IMR-90 (cell line): Measurements from ENCODE around the gene KATNB1. TPM values are rescaled to one million over a fixed set of nuclear protein-coding genes. Genes with fewer than 3 reads are reported as not detected.

Source experiments
- POLR2A ChIP-seq: IDR thresholded peaks from 2 replicates; pipeline ENCODE4 v1.6.1; 2012; ENCODE audit warnings: mild to moderate bottlenecking, low read depth, low read length
- RFX5 ChIP-seq: IDR thresholded peaks from 2 replicates; pipeline ENCODE4 v1.8.0; 2012; ENCODE audit warnings: low read depth, mild to moderate bottlenecking, low read length, moderate library complexity
- SMC3 ChIP-seq: fragments of 150-350 bp; IDR thresholded peaks from 2 replicates; pipeline ENCODE4 v1.6.1; 2016; ENCODE audit warnings: low read depth, mild to moderate bottlenecking, antibody characterized with exemption, low read length, moderate library complexity
- polyA plus RNA-seq, 3 experiments: library from polyadenylated mRNA; depleted of rRNA; stranded (reverse); fragments of >200 nt; gene quantifications; 2 replicates each; pipeline ENCODE4 v1.2.3, GENCODE V29; 2012; ENCODE audit warnings: low replicate concordance in 1 of 3
- total RNA-seq: library from RNA; depleted of rRNA; stranded (reverse); fragments of >200 nt; gene quantifications from 2 replicates; pipeline ENCODE4 v1.2.3, GENCODE V29; 2012

KATNB1 gene
- total and polyA plus RNA-seq, 2 of the 4 experiments (the other 2 are of a cell fraction) = 10.9 to 23.5 TPM

DNA sequence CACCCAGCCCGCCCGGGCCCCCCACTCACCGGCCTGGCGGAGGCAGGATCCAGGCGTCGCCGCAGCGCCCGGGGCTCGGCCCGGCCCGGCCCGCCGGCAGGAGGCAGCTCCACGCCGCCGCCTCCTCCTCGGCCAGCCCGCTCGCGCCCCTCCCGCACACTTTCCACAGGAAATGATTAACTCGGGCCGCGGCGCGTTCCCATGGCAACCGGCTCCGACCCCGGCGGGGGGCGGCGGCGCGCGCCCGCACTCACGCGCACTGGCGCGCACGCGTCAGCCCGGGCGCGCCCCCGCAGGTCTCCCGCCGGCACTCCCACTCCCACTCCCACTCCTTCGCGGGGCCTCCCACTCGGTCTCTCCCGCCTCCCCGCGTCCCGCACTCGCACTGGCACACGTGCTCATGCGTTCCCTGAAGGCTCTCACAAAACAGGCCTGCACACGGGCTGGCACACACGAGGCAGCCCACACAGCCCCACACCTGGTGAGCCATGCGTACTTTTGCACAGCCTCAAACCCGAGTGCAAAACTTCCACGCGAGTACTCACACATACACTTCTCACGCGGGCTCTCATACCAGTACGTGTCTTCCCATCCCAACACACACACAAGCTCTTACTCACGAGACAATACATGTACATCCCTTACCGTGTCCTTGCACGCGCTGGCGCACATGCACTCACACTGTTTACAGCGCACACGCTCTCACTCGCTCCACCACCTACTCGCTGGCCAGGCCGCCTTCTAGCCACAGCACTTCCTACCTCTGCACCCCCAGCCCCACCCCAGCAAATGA, 67.0 kb downstream of the KATNB1 start, which contains the start of gene KIFC3 (continued):
- TF ChIP-seq POLR2A = peak; percentile 68
- TF ChIP-seq SMC3 = peak; percentile 20; the same call in 1 of the 2 replicates
- TF ChIP-seq RFX5 = no peak
